GM19397 (cell line): ENCODE results near the gene NF1.
"Not testable (repeated sequence)": the region's sequence is repeated elsewhere in the genome, so short reads cannot be mapped to it uniquely, and the experiment has no call there.

Experiments used
- ATAC-seq: cut with Tn5 transposase; IDR thresholded peaks from one replicate; pipeline ENCODE4 v1.9.1; 2021; ENCODE audit warnings: mild to moderate bottlenecking, moderate library complexity; ENCODE audit not compliant: unreplicated experiment

The NF1 gene

DNA sequence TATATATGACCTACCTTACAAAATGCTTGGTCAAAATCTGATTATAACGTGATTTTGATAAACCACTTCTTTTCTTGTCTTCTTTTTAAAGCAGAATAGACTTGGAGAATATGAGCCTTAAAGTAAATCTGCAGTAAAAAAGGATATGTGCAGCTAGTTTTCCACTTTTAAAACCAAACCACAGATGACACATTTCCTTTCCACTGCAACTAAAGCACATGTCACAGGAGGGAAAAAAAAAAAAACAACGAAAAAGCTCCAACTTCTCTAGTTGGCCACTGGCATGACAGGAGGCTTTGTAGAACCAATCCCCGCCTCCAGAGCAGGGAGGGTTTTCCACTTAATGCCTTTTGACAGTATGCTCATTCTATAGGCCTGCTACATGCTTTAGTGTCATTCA, 226.7 kb downstream of the NF1 start, which contains the start of gene EVI2A:
TSS of gene EVI2A (minus strand) at position 142 of the 400 bp plus-strand sequence. CDS start 2,609 bp downstream, outside the sequence.
- no peak for ATAC-seq

DNA sequence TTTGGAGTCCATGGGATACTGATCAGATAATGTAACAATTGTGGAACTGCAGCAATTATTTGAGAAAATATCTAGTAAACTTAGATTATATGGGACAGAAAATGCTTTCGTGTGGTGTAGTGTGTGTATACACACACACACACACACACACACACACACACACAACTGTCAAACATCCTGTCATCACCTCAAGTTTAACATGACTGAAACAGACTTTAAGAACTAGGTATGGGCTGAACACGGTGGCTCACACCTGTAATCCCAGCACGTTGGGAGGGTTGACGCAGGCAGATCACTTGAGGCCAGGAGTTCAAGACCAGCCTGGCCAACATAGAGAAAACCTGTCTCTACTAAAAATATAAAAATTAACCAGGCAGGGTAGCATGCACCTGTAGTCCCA, 227.2 kb downstream of the NF1 start:
- no peak for ATAC-seq

DNA sequence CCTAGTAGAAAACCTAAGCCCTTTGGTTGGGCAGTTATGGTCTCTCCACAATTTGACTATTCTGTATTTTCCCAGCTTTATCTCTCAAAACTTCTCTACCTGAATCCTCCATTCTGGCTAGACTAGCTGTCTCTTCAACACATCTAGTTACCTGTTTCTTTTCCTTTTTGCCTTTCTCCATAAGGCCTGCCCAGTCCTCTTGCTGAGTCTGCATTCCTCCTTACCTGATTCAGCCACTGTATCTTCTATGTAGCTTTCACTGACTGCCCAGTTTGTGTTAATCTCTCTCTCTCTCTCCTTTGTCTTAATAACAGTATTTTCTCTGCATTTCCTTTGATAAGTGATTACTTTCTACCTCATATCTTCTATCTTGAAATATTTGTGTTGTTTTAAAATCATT, 228.8 kb downstream of the NF1 start:
- no peak for ATAC-seq

DNA sequence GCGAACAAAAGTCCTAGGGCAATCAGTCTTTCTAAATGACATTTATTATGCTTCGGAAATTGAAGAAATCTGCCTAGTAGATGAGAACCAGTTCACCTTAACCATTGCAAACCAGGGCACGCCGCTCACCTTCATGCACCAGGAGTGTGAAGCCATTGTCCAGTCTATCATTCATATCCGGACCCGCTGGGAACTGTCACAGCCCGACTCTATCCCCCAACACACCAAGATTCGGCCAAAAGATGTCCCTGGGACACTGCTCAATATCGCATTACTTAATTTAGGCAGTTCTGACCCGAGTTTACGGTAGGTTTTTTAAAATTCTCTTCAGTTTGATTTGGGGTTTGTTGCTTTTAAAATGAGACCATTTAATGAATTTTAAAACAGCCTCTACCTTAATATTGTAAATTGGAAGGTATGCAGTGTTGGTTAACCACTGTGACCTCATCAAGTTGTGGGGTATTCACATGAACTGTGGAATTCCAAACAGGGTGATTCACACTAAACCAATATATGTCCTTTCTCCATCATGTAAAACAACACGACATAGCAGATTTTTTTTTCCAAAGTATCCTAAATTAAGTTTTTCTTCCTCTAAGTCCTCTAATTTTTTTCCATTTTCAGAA, 232.9 kb downstream of the NF1 start:
- no peak for ATAC-seq

DNA sequence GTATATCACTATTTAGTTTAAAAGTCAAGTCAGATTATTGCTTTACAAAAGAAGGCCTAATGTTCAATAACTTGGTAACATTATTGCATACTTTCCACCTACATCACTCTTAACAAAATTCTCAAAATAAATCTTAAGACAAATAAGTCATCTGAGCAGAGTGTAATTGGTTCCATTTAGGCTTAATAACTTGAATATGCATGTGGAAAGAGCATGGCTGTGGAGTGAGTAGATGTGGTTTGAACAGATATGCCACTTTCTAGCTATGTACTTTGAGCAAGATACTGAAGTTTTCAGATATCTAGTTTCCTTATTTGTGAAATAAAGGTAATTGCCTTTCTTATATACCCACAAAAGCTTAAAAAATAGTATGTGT, 233.4 kb downstream of the NF1 start:
- no peak for ATAC-seq

DNA sequence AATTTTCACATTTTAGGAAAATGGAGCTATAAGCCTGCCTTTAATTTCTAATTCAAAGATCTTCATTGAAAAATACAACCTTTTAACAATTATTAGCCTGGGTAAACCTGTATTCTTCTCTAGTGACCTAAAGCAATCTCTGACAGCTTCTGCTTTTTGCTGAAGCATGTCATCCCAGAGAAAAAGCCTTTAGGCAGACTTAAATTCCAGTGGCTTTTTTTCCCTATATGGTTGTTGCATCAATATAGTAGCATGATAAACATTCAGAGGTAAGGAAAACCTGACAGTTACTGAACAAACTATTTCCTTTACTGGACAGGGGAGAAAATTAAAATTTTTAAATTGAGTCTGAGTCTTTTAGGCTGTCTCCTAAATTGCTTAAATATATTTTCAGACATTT, 234.4 kb downstream of the NF1 start:
- no peak for ATAC-seq

DNA sequence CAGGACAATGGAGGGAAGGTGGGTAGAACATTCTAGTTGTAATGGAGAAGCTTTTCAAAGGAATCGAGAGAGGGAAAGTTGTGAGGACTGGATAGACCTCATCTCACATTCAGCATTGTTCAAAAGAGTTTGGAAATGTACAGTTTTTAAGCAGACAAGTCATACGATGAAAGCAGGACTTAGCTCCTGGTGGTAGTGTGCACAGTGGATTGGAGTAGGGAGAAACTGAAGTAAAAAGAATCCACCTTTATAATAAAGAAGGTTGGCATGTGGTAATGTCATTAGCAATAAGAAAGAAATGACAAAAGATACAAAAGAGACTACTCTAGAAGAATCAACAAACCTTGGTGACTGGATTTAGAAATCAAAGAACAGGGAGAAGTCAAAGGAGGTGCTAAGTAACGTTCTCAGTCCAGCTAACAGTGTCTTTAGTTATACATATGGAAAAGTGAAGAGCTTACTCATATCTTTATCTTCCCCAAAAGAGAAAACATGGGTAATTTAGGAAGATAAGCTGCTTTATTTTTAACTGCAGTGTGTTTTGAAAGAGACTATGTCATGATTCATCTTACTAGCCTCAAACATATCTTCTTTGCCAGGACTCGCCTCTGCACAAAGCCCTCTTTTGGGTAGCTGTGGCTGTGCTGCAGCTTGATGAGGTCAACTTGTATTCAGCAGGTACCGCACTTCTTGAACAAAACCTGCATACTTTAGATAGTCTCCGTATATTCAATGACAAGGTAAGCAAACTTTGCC, 245.3 kb downstream of the NF1 start:
- ATAC-seq: no peak

DNA sequence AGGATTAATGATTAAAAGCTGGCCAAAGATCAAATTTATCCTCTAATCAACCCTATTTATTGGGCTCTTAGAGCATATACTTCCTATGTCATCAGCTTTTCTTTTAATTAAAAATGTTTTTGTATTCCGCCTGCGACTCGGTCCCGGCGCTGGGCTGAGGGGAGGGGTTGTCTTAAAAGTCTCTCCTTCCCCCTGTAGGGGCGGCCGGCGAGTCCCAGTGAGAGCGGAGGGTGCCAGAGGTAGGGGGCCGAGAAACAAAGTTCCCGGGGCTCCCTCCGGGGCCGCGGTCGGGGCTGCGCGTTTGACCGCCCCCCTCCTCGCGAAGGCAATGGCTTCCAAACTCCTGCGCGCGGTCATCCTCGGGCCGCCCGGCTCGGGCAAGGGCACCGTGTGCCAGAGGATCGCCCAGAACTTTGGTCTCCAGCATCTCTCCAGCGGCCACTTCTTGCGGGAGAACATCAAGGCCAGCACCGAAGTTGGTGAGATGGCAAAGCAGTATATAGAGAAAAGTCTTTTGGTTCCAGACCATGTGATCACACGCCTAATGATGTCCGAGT, 250.5 kb downstream of the NF1 start:
- not testable (repeated sequence) for ATAC-seq

DNA sequence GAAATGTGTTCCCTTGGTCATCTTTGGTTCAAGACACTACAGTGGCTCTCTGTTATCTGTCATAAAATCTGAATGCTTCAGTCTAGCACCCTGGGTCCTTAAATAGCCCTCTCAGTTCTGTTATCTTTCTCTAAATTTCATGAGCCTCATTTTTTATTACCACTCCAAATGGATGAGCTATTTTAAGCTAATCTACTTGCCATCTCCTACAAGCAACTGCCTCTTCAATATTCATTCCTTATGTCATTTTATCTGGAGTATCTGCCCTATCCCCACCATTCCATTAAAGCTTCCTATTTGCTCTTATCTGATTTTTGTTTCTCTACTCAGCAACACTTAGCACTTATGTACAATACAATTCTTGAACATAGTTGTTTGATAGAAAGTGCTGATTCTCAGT, 254.7 kb downstream of the NF1 start:
- ATAC-seq: no peak

DNA sequence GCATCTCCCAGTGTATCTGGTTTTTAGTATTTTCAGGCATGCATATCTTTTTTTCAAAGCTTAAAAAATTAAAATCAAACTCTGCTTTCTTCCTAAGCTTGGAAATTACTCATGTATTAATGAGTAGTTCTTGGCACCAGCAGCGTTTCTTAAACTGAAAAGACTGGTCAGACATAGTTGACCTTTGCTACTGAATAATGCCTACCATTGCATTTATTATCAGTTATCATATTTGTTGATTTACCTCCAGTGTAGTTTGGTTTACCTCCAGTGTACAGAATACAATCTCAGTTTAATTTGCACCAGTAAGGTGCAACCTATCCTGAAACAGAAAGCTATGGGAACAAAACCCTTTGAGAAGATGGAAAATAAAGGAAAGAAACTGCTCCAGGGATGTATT, 261.2 kb downstream of the NF1 start:
- no peak for ATAC-seq

DNA sequence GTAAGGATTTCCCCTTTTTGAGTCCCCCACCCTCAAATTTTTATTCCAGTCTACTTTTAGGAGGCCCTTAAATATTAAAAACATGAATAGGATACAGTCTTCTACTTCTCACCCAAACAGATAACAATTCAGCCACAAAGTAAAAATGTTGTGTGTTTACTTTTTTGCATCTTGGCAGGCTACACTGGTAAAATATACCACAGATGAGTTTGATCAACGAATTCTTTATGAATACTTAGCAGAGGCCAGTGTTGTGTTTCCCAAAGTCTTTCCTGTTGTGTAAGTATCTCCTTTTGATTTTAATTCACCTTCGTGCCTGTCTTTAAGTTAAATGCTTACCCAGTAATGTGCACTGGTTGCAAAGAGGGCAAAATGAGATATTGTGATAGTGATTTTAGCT, 262.3 kb downstream of the NF1 start:
- ATAC-seq: no peak

DNA sequence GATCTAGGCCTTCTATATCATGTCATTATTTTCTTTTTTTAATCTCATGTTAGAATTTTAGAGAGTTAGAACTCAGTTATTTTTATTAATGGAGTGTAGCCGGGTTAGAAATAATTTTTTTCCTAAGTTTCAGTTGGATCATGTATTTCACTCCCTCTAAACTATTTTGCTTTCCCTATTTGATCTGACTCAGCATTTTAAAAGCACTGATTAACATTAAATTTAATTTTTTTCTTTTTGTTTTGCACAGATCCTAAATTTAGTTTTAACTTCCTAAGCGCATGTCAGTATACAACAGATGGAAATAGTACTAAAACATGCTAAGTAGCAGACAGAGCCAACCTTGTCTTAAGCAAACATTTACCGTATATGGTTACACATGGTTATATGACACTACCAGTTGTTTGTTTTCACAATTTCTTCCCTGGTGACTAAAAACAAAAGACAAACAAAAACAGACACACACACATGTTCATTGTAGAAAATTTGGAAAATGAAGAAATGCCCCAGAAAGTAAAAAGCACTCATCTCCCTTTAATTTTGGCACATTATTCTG, 263.1 kb downstream of the NF1 start:
- no peak for ATAC-seq

DNA sequence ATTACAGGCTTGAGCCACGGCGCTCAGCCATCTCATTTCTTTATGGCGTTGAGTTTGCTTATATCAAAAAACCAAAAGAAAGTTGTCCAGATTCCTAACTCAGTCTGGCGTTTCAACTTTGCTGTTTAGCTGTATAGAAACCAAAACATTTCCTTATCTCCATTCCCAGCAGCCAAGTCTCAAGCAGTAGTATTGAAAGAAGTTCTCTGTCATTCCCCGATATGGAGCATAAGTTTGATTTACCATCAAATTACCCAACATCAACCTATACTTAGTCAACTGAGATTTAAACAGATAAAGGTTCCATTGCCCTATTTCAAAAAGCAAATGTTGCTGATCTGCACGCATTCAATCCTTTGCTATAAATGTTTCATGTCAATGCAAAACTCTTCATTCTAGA, 269.2 kb downstream of the NF1 start:
- ATAC-seq: no peak

DNA sequence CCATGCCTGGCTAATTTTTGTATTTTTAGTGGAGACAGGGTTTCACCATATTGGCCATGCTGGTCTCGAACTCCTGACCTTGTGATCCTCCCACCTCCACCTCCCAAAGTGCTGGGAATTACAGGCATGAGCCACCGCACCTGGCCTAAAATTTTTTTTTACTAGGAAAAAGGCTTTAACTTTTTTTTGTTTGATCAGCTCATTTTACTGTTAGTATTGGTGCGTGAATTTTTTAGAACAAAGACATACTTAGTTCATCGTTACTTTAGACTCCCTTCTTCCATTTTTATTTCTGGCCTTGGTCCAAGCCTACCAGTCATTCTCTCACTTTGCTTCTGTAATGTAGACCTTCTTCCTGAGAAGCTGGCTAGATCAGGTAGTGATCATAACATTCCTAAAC, 271.3 kb downstream of the NF1 start:
- no peak for ATAC-seq

DNA sequence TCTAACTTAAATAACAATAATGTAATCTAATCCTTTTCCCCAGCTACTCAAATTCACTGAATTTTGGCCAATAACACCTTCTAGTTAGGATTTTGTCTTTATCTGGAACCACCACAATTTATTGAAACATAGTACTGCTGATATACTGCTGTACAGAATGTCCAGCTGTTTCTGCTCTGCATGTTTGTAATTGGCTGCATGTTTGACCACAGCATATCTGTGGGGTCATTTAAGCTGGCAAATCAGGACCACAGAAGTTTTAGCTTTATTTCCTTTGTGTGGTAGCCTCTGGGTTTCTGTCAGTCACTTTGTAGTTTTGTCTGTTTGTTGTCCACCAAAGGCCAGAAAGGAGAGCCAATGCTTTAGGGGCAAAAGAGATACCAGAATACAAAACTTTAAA, 274.5 kb downstream of the NF1 start:
- no peak for ATAC-seq

DNA sequence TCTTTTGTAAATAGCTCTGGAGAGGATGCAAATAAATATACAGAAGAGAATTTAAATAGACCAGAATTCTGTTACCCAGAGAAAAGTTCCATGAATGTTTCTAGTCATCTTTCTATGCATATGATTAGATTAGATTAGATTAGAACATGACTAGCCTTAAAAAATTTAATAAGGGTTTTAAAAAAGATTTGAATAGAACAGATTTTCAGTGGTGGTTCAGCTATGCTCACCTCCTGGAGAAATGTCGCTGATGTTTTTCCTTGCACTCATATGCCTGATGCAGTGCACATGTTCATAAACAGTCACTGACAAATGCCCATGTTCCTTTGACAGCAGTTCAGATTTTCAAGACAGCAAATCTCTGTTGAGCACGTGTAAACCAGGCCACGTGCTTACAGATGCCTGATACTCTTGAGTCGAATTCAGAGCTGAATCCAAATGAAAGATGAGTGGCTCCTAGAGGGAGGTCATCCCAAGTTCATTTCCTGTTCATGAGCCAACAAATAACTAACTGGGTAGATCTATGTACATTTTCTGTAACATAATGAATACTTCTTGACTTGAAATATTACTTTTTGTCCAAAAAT, 276.8 kb downstream of the NF1 start:
- ATAC-seq: no peak

DNA sequence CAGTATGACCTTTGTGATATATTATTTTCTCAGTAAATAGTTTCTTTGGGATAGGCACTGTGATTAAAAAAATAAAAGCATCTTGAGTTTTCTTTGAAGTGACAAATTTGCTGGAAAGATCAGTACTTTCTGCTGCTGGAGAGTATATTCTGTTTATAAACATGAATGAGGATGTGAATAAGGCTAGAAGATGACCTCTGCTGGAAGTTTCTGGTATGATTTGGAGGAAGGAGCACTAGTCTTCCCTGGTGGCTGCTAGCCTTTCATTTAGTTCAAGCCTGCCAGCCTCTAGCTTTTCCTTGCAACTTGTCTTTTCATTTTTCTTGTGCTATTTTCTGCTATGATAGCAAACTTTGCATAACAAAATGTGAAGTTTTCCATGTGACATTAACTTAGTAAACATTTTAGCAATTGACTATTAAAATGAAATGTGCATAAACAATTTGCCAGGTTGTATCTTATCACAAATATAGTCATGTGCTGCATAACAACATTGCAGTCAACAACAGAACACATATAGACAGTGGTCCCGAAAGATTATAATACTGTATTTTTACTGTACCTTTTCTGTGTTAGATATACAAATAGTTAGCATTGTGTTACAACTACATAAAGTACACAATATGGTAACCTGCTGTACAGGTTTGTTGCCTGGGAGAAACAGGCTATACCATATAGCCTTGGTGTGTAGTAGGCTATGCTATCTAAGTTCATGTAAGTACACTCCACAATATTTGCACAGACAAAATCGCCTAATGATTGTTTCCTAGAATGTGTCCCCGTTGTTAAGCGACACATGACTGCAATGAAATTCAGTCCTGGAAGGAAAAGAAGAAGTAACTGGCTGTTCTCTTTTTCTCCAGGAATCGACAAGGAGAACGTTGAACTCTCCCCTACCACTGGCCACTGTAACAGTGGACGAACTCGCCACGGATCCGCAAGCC, 278.6 kb downstream of the NF1 start:
- ATAC-seq: no peak

DNA sequence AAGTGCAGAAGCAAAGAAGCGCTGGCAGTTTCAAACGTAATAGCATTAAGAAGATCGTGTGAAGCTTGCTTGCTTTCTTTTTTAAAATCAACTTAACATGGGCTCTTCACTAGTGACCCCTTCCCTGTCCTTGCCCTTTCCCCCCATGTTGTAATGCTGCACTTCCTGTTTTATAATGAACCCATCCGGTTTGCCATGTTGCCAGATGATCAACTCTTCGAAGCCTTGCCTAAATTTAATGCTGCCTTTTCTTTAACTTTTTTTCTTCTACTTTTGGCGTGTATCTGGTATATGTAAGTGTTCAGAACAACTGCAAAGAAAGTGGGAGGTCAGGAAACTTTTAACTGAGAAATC, 279.3 kb downstream of the NF1 start:
- no peak for ATAC-seq

DNA sequence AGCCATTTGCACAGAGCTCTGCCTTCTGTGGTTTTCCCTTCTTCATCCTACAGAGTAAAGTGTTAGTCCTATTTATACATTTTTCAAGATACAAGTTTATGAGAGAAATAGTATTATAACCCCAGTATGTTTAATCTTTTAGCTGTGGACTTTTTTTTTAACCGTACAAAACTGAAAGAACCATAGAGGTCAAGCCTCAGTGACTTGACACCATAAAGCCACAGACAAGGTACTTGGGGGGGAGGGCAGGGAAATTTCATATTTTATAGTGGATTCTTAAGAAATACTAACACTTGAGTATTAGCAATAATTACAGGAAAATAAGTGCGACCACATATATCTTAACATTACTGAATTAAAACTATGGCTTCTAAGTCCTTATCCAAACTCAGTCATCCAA, 279.7 kb downstream of the NF1 start:
- ATAC-seq: no peak

DNA sequence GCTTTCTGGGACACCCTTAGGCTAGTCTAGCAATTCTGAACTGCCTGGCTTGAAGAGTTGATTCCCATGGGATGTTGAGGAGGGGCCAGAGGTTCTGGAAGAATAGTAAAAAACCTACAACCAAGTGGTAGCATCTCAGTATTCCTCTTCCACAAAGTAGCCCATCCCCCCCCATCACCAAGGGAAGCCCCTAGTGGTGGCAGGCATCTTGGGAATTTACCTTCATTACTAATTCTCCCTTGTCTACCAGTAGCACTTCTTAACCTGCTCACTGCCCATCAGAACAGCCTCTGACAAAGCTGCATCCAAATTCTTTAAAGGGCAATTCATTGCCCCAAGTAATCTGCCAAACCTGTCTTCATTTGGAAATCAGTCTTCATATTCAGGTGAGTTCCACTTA, 283.9 kb downstream of the NF1 start:
- no peak for ATAC-seq
